Measurements from ENCODE around the gene LRP6.

LRP6 gene

GRCh38 chr12:12244341-12244740 is 22.5 kb downstream of the LRP6 start:
- no peak for DNase-seq (ENCODE audit: low read depth)
- no peak overlapping the region for H3K4me3 ChIP-seq (replicated peaks; ENCODE audit: low read depth, low read length)
- no peak for TF ChIP-seq CTCF (IDR thresholded peaks at IDR 0.05; ENCODE audit: low read length, missing control alignments)

GRCh38 chr12:12240662-12241340 is 26.0 kb downstream of the LRP6 start:
- peak; percentile 59 for DNase-seq (ENCODE audit: low read depth)
- H3K4me3 ChIP-seq (replicated peaks; ENCODE audit: low read depth, low read length): no peak overlapping the region
- TF ChIP-seq CTCF (IDR thresholded peaks at IDR 0.05; ENCODE audit: low read length, missing control alignments): no peak

DNA sequence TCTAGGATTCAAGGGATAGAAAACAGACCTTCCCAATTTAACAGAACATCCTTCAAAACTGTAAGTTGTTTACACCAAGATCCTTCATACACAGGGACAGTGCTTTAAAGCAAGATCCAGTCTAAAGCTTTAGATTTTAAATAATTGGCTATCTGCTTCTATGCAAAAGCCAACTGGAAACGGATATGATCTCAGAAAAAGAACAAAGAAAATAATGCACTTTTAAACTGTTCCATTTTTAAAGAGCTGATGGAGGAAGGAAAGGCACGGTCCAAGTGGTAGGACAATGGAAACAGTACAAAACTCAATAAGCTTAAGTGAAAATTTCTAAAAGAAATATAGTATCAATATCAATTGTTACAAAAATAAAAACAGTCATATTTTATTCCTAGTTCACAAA is 27.7 kb downstream of the LRP6 start:
- no peak for DNase-seq (ENCODE audit: low read depth)
- no peak overlapping the region for H3K4me3 ChIP-seq (replicated peaks; ENCODE audit: low read depth, low read length)
- no peak for TF ChIP-seq CTCF (IDR thresholded peaks at IDR 0.05; ENCODE audit: low read length, missing control alignments)

DNA sequence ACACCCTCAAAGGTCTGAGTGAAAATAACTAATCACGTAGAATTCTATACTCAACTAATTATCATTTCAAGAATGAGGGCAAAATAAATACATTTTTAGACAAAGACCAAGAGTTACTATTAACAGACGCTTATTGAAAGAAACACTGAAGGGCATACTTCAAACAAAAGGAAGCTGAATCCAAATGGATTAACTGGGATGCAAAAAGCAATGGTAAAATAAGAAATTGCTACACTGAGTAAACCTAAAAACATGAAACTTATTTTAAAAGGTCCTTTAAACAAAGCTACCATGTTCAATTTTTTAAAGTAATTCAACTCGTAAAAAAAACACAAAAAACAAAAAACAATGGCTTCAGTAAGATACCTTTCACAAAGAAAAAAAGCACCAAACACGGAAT is 28.2 kb downstream of the LRP6 start:
- DNase-seq (ENCODE audit: low read depth): no peak
- H3K4me3 ChIP-seq (replicated peaks; ENCODE audit: low read depth, low read length): no peak overlapping the region
- TF ChIP-seq CTCF (IDR thresholded peaks at IDR 0.05; ENCODE audit: low read length, missing control alignments): no peak

DNA sequence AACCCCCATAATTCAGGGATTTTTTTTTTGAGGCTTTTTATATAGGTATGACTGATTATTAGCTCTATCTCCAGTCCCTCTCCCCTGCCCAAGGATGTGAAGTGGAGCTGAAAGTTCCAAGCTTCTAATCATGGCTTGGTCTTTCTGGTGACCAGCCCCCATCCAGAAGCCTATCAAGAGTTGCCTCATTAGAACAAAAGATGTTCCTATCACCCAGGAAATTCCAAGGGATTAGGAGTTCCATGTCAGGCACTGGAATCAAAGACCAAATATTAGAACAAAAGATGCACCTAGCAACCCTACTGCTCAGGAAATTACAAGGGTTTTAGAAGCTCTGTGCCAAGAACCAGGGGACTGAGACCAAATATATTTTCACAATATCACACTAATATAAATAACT is 29.9 kb downstream of the LRP6 start:
- peak; percentile 27 for DNase-seq (ENCODE audit: low read depth)
- H3K4me3 ChIP-seq (replicated peaks; ENCODE audit: low read depth, low read length): no peak overlapping the region
- no peak for TF ChIP-seq CTCF (IDR thresholded peaks at IDR 0.05; ENCODE audit: low read length, missing control alignments)

- no peak for DNase-seq (ENCODE audit: low read depth)
- no peak for TF ChIP-seq CTCF (IDR thresholded peaks at IDR 0.05; ENCODE audit: low read length, missing control alignments)
- no peak overlapping the region for H3K4me3 ChIP-seq (replicated peaks; ENCODE audit: low read depth, low read length)
These were observed 36.6 kb downstream of the LRP6 start for GRCh38 chr12:12230275-12230674.

DNA sequence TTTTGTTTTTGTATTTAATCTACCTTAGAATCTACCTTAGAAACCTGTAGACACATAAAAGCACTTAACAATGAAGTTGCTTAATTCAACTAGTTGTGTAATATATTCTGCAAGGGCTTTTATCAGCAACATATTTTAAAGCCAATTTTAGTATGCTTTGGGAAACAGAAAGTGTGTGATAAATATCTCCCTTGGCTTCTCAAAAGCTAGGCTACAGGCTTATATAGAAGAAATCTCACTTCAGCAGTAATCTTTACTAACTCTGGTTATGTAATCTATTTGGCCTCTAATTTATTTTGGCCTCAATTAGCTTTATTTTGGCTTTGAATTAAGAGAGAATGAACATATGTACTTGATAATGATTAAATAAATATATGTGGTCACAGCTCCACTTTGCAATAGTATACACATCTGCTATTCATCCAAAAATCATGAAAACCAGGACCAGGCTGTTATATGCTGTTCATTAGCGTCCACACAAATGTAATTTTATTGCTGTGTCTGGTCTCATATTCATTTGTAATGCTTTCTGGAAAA is 37.2 kb downstream of the LRP6 start:
- TF ChIP-seq CTCF (IDR thresholded peaks at IDR 0.05; ENCODE audit: low read length, missing control alignments): no peak
- peak; percentile 27 for DNase-seq (ENCODE audit: low read depth)
- no peak overlapping the region for H3K4me3 ChIP-seq (replicated peaks; ENCODE audit: low read depth, low read length)
